ENCODE measurements around the gene NCAM1.

The NCAM1 gene

GRCh38 chr11:113134626-113135025 is 173.4 kb downstream of the NCAM1 start:
- no peak for DNase-seq

- no peak for DNase-seq
Measured at GRCh38 chr11:113137713-113138529, 176.7 kb downstream of the NCAM1 start.

DNA sequence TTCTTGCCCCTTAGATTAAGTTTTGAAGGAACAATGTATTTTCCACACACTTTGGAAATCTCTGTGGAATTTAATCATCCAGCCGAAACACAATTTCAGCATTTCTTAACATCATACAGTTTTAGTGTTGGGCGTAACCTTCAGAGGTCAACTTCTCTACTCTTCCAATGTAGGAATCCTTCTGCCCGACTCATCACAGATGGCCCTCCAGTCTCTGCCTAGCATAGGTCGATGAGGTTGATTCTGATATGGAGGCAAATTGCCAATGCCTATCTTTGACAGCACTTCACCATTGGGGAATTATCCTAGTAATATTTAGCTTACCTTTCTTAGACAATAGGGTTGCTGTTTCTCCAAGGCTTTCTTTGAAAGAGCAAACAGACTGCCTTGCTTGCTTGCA is 177.5 kb downstream of the NCAM1 start:
- DNase-seq = no peak

DNA sequence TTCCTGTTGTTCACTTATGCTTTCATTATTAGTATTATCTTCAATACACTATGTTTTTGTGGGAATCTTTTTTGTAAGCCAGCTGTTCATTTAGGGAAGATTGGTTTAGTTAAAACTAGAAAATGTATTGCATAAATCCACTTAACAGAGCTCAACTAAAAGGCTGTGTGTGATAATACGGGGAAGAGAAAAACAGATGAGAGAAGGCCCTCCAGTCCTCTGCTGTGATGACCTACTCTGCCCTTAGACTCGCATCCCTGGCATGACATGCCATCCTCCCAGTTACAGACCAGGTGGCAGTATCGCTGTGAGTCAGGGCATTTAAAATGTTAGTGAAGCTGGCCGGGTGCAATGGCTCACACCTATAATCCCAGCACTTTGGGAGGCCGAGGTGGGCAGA is 179.8 kb downstream of the NCAM1 start:
- no peak for DNase-seq

DNA sequence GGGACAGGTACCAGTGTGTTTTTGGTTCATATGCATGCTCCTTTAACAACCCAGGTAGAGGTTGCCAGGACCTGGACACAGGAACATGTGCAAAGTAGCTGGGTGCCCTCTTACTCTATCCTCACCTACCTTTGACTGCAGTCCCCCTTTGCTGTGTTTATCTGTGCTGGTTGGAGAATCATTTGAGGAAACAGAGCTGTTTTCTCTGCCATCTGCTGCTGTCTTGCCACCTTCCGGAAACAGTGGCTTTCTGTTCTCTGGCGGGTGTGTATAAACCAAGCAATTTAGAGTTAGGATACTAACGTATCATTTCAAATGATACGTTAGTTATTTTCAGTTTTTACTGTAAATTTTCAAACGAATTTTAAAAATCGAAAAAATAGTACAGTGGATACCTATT is 181.3 kb downstream of the NCAM1 start:
- DNase-seq = no peak

DNA sequence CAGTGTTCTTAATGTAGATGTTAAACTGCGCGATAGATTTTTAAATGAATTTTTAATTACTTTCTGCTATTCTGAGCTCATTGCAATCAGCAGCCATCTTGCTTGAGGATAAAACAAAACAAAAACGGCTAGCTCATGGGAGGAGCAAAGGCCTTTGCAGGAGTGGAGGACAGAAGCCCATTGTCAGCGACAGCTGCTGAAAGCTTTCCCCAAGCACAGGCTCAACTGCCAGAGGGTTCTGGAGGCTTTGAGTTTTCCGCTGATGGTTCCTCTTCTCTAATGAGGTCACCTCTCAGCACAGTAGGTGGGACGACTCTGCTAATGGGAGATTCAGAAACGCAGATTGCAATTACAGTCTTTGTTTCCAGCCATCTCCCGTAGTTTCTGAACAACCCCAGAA is 186.0 kb downstream of the NCAM1 start:
- DNase-seq = no peak

- no peak for DNase-seq
Measured at GRCh38 chr11:113148076-113148475, 186.9 kb downstream of the NCAM1 start.

GRCh38 chr11:113148652-113149051 is 187.4 kb downstream of the NCAM1 start:
- no peak for DNase-seq

DNA sequence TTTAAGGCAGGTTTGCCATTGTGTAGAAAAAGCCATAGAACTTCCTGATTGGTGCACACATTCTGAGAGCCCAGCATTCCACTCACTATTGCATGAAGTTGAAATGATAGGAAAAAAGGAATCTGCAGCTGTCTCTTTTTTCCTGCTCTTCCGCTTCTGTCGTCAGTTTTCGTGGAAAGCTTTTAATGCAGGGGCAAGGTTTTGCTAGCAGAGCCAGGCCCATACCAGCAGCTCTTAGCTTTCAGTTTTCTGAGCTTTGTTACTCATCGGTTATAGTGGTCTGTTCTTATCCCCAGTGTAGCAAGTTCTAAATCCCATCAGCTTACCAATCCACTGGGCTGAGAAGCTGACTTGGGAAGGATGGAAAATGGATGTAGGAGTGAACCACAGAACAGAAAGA is 190.3 kb downstream of the NCAM1 start:
- DNase-seq = no peak

DNA sequence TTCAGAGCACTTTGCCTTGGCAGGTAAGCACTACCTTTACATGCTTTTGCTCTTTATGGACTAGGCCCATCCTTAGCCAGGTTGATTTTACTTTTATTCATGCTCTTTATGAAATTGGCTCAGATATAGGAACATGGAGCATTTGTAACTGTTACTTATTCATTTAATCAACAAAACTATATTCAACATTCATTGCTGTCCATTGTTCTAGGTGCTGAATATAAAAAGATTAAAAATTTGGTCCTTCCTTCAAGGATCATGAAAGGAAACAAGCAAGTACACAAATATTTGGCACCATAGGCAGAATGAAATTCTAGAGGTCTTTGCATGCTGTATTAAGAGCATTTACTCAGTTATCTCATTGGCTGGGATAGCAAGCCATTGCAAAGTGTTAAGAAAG is 191.3 kb downstream of the NCAM1 start:
- no peak for DNase-seq

GRCh38 chr11:113153847-113154246 is 192.6 kb downstream of the NCAM1 start:
- no peak for DNase-seq

GRCh38 chr11:113159988-113160807 is 199.0 kb downstream of the NCAM1 start:
- DNase-seq = peak; percentile 52

- DNase-seq = no peak
Measured at GRCh38 chr11:113160808-113161124, 199.5 kb downstream of the NCAM1 start.

DNA sequence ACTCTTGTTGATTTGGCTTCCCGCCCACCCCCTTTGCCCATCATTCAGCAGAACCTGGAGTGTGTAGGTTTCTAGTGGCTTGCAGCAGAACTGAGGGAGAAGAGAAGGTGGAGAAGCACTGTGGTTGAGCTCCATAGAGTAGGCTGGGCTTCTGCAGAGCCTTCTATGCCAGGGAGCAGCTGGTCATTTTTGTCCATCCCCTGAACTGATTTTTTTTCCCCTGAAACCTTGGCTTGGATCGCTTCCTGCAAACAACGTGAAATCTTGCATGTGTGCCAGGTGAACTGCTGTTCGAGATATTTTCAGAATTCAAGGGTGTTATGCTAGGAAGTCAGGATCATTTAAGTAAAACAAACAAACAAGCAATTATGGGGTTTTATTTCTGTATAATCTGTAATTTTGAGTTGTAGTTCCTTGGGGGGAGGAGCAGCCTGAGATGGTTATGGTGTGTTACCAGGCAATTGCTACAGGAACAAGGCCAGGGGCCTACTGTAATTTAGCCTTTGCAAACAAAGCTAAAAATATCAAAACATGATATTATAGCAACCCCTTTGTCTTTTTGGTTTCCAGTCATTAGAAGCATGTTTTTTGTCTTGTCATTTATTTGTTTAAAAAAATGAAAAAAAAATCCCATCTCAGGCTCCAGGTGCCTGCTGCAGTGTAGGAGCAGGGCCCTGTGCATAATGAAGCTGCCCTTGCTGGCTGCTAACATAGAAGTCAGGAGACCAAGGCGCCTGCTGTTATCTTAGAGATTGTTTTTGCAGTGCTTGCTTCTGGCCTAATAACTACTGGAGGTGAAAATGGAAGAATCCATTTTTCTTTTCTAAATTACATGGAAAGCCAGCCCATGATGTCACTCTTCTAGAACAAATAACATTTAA is 200.7 kb downstream of the NCAM1 start:
- peak; percentile 94 for DNase-seq

DNA sequence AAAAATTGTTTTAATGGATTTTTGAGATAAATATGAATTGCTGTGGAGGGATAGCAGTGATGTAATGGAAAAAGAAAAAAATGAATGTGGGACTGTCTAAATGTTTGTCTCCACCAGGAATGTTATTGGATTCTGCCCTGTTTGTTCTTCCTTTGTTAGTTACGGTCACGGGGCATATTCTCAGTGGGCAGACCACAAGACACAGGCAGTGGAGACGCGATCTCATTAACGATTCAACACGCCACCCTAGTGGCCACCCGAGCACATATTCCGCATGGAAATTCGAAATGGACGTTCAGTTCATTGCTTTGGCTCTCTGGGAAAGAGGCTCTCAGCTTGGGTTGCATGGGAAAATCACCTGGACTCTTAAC is 201.4 kb downstream of the NCAM1 start:
- DNase-seq = peak; percentile 20

DNA sequence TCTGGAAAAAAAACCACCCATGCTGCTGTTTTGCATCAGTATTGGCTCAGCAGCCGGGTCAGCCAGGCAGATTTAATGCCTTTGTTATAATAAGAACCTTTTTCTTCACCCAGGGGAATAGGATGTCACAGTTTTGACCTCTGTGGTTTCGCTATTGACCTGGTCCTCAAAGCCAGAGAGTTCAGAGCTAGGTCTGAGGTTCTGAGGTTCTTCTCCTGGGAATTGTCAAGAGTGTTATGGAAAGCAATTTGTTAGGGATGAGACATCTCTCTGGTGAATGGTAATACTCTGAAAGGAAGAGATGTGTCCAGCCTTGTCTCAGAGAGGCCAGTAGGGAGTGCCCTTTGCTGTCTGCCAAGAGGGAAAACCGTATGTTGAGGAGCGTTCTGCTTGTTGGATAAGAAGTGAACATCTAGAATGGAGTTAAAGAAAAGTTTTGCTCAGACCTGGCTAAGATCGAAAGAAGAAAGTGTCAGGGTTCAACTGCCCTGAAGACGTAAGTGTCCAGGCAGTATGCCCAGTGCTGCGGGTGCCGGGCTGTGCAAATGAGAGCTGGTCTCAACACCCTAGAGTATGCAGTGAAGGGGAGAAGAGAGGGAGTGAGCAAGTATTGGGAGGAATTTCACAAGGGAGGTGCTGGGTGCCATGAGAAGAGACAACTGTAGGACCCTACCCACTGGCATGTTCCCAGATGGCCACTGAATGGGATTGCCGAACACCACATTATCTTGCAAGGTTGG is 202.2 kb downstream of the NCAM1 start:
- DNase-seq = no peak

- DNase-seq = no peak
Measured at GRCh38 chr11:113166280-113166679, 205.1 kb downstream of the NCAM1 start.

- no peak for DNase-seq
Measured at GRCh38 chr11:113167599-113167998, 206.4 kb downstream of the NCAM1 start.

DNA sequence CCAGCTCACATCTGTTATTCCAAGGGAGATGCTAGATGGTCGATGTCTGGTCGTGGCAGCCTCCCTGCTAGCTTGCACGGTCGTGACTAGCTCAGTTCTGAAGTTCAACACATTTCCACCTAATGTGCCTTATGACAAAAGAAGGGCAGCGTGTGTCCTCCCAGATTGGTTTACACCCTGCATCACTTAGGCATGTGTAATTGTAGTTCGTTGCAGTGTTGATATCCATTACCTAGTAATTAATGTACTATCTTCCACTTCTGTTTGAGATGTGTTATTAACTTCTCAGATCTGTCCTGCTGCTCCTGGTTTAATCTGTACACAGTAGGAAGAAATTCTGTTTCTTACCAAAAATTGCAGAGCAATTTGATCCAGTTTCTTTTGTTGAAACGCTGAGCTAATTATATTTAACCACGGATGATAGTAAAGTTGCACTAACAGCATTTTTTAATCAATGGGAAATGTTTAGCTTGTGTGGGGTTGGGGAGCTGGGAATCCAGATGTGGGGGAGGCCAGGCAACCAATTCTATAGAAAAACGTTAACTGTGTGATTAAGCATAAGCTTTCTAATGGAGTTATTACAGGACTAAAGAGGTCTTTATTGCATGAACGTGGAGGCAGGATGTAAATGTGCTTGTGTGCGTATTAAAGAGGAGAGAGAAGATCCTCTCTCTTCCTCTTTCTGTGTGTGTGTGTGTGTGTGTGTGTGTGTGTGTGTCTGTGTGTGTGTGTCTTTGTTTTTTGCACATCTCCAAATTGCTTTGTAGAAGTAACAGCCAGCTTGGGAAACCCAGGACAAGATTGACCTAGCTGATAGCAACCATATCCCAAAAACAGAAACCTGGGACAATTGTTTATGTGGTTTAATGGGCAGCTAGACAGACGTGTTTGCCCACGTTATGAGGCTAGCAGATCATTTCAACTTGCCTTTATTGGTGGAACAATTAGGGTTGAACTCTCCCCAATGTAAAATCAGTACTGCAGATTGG is 207.4 kb downstream of the NCAM1 start:
- DNase-seq = peak; percentile 64

GRCh38 chr11:113172382-113172951 is 211.2 kb downstream of the NCAM1 start:
- DNase-seq = no peak

DNA sequence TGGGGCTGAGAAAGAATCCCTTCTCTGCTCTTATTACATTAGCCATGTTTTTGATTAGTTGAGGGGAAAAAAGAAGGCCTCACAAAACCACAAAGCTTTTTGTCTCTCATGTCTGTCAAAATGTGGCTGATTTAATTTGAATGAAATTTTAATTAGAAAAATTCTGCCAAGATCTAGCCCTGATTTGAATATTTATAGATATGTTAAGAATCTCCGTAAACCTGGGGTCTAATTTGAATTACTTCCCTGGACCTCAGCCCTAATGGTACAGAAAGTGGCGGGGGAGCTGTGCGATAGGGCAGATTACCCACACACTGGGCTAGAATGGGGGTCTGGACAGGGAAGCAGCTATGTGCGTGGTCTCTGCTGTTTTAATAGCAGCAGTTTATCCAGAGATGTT is 211.9 kb downstream of the NCAM1 start:
- no peak for DNase-seq
